Left kidney (tissue), 8 donors: ENCODE measurements around the gene CASR. TPM values are rescaled to one million over a fixed set of nuclear protein-coding genes. Genes with fewer than 3 reads are reported as not detected.
"Not testable (repeated sequence)": the region's sequence is repeated elsewhere in the genome, so short reads cannot be mapped to it uniquely, and the experiment has no call there.

ENCODE experiments used
- DNase-seq: peaks from one replicate; pipeline ENCODE4 v3.0.0-alpha.2; 2013
- long read RNA-seq, 8 donors: transcript quantifications; one replicate each; lab custom pipeline, GENCODE V29; 2026
- polyA plus RNA-seq: library from polyadenylated mRNA; unstranded; fragments of 120-200 nt; gene quantifications from one replicate; pipeline ENCODE4 v1.2.1, GENCODE V29; 2013; ENCODE audit not compliant: insufficient read length

CASR gene
- polyA plus RNA-seq = 24.9 TPM
- long read RNA-seq, donor 1, full-length matches to known transcripts = 8 of 15 reads
- long read RNA-seq, donor 1, partial matches to known transcripts = 7 of 15 reads
- long read RNA-seq, donor 1, other reads (novel, unspliced or antisense) = 0 of 15 reads
- long read RNA-seq, donor 2, full-length matches to known transcripts = 2 of 7 reads
- long read RNA-seq, donor 2, partial matches to known transcripts = 5 of 7 reads
- long read RNA-seq, donor 2, other reads (novel, unspliced or antisense) = 0 of 7 reads
- long read RNA-seq, donor 3, full-length matches to known transcripts = 2 of 2 reads
- long read RNA-seq, donor 3, partial matches to known transcripts = 0 of 2 reads
- long read RNA-seq, donor 3, other reads (novel, unspliced or antisense) = 0 of 2 reads
- long read RNA-seq, donor 4 = 0 reads
- long read RNA-seq, donor 5, full-length matches to known transcripts = 4 of 4 reads
- long read RNA-seq, donor 5, partial matches to known transcripts = 0 of 4 reads
- long read RNA-seq, donor 5, other reads (novel, unspliced or antisense) = 0 of 4 reads
- long read RNA-seq, donor 6, partial matches to known transcripts = 0 of 1 reads
- long read RNA-seq, donor 6, other reads (novel, unspliced or antisense) = 0 of 1 reads
- long read RNA-seq, donor 7, full-length matches to known transcripts = 5 of 5 reads
- long read RNA-seq, donor 7, partial matches to known transcripts = 0 of 5 reads
- long read RNA-seq, donor 7, other reads (novel, unspliced or antisense) = 0 of 5 reads
- long read RNA-seq, donor 8 = 0 reads

DNA sequence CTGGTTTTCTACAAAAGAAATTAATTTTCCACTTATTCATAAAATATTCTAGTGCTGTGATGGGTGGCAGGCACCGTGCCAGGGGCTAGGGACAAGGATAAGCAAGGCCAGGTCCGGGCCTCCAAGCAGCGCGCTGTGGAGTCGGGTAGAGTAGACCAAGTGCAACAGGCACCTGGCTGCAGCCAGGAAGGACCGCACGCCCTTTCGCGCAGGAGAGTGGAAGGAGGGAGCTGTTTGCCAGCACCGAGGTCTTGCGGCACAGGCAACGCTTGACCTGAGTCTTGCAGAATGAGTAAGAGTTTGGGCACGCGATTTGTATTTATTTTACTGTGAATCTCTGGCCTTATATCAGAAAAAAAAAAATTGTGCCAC lies at the start of gene CASR:
CASR (plus strand) TSS at position 148 of the 372 bp plus-strand sequence. CDS start 70,522 bp downstream, outside the sequence.
- DNase-seq = no peak

GRCh38 chr3:122146466-122146865 lies 37.0 kb upstream of the CASR start:
- no peak for DNase-seq

- no peak for DNase-seq
Observed at GRCh38 chr3:122148941-122149627, 34.4 kb upstream of the CASR start.

DNA sequence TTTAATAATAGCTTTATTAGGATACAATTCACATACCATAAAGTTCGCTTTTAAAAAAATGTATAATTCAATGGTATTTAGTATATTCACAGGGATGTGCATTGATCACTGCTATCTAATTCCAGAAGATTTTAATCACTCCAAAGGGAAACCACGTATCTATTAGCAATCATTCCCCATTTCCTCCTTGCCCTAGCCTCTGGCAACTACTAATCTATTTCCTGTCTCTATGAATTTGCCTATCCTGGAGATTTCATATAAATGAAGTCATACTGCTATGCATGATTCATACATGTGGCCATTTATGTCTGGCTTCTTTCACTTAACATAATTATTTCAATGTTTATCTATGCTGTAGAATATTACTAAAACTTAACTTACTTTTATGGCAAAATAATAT lies 32.0 kb upstream of the CASR start:
- DNase-seq = no peak

- DNase-seq = not testable (repeated sequence)
Observed at GRCh38 chr3:122164983-122165382, 18.5 kb upstream of the CASR start.

GRCh38 chr3:122167630-122168029 lies 15.8 kb upstream of the CASR start:
- DNase-seq = no peak

DNA sequence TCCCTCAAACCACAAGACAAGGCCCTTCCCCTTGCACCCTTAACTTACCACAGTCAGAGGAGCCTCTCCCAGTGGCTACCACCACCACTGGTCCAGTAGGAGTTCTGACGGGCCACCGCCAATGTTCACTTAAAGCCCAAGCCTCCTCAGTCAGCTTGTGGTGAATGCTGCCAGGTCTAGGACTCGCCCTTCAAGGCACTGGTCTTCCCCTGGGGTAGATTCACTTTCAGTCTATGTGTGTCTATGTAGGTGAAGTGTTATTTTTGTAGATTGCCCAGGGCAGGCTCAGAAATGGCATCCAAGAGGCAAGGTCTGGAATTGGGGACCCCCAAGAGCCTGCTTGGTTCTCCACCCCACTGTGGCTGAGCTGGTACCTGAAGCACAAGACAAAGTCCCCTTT lies 15.4 kb upstream of the CASR start:
- no peak for DNase-seq

- no peak for DNase-seq
Observed at GRCh38 chr3:122169911-122170310, 13.6 kb upstream of the CASR start.

DNA sequence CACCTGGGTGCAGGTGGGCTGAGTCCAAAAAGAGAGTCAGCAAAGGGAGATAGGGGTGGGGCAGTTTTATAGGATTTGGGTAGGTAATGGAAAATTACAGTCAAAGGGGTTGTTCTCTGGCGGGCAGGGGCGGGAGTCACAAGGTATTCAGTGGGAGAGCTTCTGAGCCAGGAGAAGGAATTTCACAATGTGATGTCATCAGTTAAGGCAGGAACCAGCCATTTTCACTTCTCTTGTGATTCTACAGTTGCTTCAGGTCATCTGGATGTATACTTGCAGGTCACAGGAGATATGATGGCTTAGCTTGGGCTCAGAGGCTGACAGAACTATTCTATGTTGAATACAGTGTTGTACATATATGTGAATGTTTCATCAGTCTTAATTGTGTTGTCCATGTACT lies 12.1 kb upstream of the CASR start:
- not testable (repeated sequence) for DNase-seq

DNA sequence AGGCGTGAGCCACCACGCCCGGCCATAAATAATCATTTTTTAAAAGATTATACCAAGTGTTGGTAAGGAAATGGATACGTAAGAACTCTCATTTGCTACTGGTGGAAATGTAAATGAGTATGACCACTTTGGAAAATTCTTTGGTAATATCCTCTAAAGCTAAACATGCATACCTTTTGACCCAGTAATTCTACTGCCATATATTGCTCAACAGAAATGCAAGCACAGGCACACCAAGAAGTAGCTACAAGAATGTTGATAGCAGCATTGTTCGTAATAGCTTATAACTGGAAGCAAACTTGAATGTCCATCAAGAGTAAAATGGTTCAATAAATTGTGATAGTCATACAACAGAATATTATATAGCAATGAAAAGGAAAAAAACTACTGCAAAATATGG lies 4.8 kb upstream of the CASR start:
- DNase-seq = no peak

- no peak for DNase-seq
Observed at GRCh38 chr3:122183893-122184590, 574 bp downstream of the CASR start.

DNA sequence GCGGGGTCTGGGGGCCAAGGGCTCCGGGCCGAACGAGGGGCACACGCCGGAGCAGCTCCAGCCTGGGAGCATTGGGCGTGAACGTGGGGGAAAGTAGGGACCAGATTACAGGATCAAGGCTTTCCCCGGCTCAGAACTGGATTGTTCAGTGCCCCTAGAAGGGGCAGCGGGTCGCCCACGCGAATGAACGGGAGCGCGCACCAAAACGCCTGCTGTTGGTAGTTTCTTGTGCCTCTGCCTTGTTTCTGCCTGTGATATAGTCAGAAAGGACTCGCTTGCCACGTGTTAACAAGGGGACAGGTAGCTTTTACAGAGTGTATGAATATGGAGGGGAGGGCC lies 1.1 kb downstream of the CASR start:
- no peak for DNase-seq

GRCh38 chr3:122186372-122186771 lies 2.9 kb downstream of the CASR start:
- DNase-seq = no peak

DNA sequence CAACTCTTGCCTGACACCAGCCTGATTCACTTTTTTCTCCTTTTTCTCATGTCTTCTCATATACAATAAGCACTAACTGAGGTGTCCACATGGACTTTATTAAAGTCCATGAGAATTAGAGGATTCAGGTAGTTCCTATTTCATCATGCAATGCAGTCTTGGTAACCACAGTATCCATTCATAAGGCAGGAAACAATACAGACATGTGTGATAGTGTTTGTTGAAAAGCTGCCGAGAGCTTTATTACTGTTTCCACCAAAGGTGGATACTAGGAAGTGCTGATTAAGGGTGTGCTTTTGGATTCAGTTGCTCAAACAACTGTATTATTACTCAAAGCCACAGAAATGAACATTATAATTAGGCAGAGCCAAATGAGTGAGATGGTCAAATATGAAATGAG lies 5.3 kb downstream of the CASR start:
- no peak for DNase-seq

GRCh38 chr3:122189357-122189756 lies 5.9 kb downstream of the CASR start:
- DNase-seq = no peak

DNA sequence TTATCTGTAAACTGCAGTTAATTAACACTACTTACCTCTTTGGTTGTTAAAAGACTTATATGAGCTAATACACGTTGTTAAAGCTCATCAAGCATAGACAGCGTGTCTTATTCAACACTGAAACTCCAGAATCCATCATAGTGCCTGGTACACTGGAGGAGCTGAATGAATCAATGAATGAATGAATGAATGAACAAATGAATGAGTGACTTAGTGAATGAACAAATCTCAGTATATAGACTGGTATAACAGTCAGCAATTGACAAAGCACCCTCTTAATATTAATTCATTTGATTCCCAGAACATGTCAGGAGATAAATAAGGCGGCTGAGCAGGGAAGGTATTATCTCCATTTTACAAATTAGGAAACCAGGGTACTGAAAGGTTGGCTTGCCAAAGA lies 7.1 kb downstream of the CASR start:
- no peak for DNase-seq

DNA sequence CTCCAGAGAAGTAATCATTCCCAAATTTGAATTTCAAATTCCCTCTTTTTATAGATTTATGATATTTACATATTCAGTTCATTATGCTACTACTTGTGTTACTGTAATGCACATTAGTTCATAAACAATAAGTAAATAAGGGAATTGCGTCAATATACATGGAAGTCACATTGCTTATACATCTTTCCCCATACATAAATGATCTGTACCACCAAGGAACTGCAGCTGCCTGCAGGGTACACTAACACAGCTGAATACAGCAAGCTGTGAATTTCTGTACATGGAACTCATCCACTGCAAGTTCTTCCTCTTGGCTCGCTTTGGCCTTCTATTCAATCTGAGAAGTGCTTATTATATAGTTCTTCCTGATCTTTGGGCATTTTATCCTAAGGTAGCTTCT lies 15.5 kb downstream of the CASR start:
- DNase-seq = no peak

DNA sequence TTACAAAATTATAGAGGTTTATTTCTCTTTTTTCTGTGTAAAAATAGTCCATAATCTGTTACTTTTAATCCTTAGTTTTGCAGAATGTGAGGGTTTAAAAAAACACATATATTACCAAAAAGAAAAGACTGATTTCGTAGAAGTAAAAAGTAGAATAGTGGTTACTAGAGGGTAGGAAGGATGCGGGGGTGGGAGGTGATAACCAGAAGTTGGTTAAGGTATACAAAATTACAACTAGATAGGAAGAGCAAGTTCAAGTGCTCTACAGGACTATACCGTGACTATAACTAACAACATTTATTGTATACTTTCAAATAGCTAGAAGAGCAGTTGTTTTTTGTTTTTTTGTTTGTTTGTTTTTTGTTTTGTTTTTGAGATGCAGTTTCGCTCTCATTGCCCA lies 16.1 kb downstream of the CASR start:
- no peak for DNase-seq

DNA sequence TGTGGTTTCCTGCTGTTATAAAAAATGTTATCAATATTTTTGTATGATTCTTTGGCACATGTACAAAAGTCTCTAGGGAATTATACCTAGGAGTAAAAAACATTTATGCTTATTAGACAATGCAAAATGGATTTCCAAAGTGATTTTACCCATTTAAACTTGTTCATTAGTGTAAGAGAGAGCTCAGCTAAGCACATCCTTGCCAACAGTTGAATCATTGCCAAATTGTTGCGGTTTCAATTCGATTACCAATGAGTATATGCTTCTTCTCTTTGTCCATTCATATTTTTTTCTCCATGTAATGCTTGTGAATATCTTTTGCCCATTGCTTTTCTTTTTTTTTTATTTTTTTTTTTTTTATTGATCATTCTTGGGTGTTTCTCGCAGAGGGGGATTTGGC lies 17.2 kb downstream of the CASR start:
- DNase-seq = no peak

DNA sequence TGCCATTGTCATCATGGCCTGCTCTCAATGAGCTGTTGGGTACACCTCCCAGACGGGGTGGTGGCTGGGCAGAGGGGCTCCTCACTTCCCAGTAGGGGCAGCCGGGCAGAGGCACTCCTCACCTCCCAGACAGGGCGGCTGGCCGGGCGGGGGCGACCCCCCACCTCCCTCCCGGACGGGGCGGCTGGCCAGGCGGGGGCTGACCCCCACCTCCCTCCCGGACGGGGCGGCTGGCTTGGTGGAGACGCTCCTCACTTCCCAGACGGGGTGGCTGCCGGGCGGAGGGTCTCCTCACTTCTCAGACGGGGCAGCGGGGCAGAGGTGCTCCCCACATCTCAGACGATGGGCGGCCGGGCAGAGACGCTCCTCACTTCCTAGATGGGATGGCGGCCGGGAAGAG lies 18.0 kb downstream of the CASR start:
- not testable (repeated sequence) for DNase-seq

- DNase-seq = no peak
Observed at GRCh38 chr3:122208579-122208978, 25.1 kb downstream of the CASR start.

- no peak for DNase-seq
Observed at GRCh38 chr3:122213650-122214049, 30.2 kb downstream of the CASR start.
